Ishikawa (cell line): ENCODE results near the gene GRM1.

Source experiments
- CEBPB ChIP-seq: IDR thresholded peaks from 2 replicates; pipeline ENCODE4 v1.6.1; 2012
- CREB1 ChIP-seq: IDR thresholded peaks from 2 replicates; pipeline ENCODE4 v1.6.1; 2012; ENCODE audit warnings: low read depth
- EGR1 ChIP-seq: IDR thresholded peaks from 2 replicates; pipeline ENCODE4 v1.6.1; 2012
- EP300 ChIP-seq: IDR thresholded peaks from 2 replicates; pipeline ENCODE4 v1.6.1; 2012; ENCODE audit warnings: borderline replicate concordance
- FOXM1 ChIP-seq: IDR thresholded peaks from 2 replicates; pipeline ENCODE4 v1.6.1; 2012; ENCODE audit warnings: low read depth, borderline replicate concordance
- MAX ChIP-seq: IDR thresholded peaks from 2 replicates; pipeline ENCODE4 v1.6.1; 2012
- NFIC ChIP-seq: IDR thresholded peaks from 2 replicates; pipeline ENCODE4 v1.6.1; 2012
- RAD21 ChIP-seq: IDR thresholded peaks from 2 replicates; pipeline ENCODE4 v1.6.1; 2012; ENCODE audit warnings: low read depth
- REST ChIP-seq: IDR thresholded peaks from 2 replicates; pipeline ENCODE4 v1.6.1; 2012; ENCODE audit warnings: low read depth, mild to moderate bottlenecking
- TAF1 ChIP-seq: IDR thresholded peaks from 2 replicates; pipeline ENCODE4 v1.6.1; 2012; ENCODE audit warnings: low read depth, mild to moderate bottlenecking
- TCF12 ChIP-seq: IDR thresholded peaks from 2 replicates; pipeline ENCODE4 v1.6.1; 2012; ENCODE audit warnings: low read depth
- TEAD4 ChIP-seq: IDR thresholded peaks from 2 replicates; pipeline ENCODE4 v1.6.1; 2012
- USF1 ChIP-seq: IDR thresholded peaks from 2 replicates; pipeline ENCODE4 v1.6.1; 2012
- YY1 ChIP-seq: IDR thresholded peaks from 2 replicates; pipeline ENCODE4 v1.6.1; 2012; ENCODE audit warnings: low read depth
- ZBTB7A ChIP-seq: IDR thresholded peaks from 2 replicates; pipeline ENCODE4 v1.6.1; 2012; ENCODE audit warnings: low read depth

Gene GRM1

GRCh38 chr6:146209942-146210341, 181.1 kb downstream of the GRM1 start:
- TF ChIP-seq ZBTB7A (no peak), MAX (no peak), CREB1 (no peak), YY1 (no peak), USF1 (no peak), NFIC (no peak)

GRCh38 chr6:146210406-146211083, 181.7 kb downstream of the GRM1 start:
- TF ChIP-seq TEAD4 (no peak), CEBPB (no peak), EP300 (no peak), NFIC (no peak), EGR1 (no peak), MAX (no peak), USF1 (no peak), ZBTB7A (no peak), RAD21 (no peak), REST (no peak), TCF12 (no peak), FOXM1 (no peak), CREB1 (no peak), TAF1 (no peak), YY1 (no peak)

GRCh38 chr6:146211646-146212045, 182.8 kb downstream of the GRM1 start:
- TF ChIP-seq NFIC (no peak), TEAD4 (no peak), TCF12 (no peak), REST (no peak), YY1 (no peak), CEBPB (no peak), ZBTB7A (no peak), USF1 (no peak), MAX (no peak), FOXM1 (no peak), TAF1 (no peak), CREB1 (no peak), RAD21 (no peak), EGR1 (no peak), EP300 (no peak)

GRCh38 chr6:146212781-146213180, 183.9 kb downstream of the GRM1 start:
- TF ChIP-seq FOXM1 (no peak), EGR1 (no peak), RAD21 (no peak), ZBTB7A (no peak), USF1 (no peak), CREB1 (no peak), NFIC (no peak), TEAD4 (no peak), EP300 (no peak), MAX (no peak), TCF12 (no peak), TAF1 (no peak), CEBPB (no peak), REST (no peak), YY1 (no peak)
